GM18507 (cell line): ENCODE measurements around the gene AGPAT4.

ENCODE experiments used
- DNase-seq: peaks from one replicate; pipeline ENCODE4 v3.0.0; 2011; ENCODE audit warnings: low read depth; ENCODE audit not compliant: insufficient read length; ENCODE audit errors: extremely low spot score
- FAIRE-seq: peaks from 2 replicates; lab custom pipeline; 2011; peaks lifted over from hg19 to GRCh38; lab: Jason Lieb, UNC

The AGPAT4 gene

GRCh38 chr6:161151660-161152526 lies 122.0 kb downstream of the AGPAT4 start:
- DNase-seq (no peak), FAIRE-seq (no peak)

DNA sequence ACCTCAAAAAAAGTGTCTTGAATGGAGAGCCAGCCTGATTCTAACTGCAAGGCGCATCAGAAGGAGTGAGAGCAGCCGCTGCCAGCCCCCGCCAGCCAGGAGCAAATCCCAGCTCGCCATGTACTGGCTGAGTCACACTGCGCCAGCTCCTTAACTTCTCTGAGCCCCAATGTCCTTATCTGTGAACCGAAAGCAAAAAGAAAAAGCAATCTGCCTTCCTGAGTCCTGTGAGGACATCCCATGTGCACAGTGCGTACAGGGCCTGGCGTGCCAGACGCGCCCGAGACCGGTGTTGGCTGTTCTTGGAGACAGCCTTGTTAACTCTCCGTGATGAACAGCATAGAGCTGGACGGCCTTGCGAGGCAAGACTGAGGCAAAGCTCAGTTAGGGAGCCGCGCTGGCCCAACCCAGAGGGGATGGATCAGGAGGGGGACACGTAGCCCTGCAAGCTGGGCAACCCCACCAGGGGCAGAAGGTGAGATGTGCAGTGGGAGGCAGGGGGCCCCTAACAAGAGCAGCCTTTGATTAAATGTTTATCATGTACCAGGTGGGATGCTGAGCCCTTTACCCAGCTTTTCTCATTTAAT lies 122.7 kb downstream of the AGPAT4 start:
- DNase-seq (no peak), FAIRE-seq (no peak)

DNA sequence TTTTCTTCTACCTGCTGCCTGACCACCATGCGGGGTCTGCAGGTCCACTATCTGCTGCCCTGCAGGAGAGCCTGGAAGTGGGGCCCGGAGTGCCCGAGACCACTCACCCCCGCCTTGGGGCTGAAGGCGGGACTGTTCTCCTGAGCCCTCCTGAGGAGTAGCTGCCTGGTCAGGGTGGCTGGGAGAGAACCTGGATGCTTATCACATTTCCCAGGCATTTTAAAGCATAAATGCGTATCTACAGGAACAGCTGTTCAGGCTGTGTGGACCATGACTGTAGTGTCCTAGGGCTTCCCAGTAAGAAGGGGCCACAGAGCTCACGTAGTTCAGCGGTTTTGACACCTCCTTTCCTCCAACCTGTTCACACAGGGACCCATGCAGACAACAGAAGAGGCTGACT lies 123.3 kb downstream of the AGPAT4 start:
- no peak for DNase-seq

GRCh38 chr6:161150136-161150535 lies 123.7 kb downstream of the AGPAT4 start:
- no peak for FAIRE-seq

More for the DNA sequence above, 123.3 kb downstream of the AGPAT4 start:
- no peak for FAIRE-seq

GRCh38 chr6:161143663-161144430 lies 130.0 kb downstream of the AGPAT4 start:
- FAIRE-seq = no peak
- DNase-seq = no peak

More at GRCh38 chr6:161150136-161150535, 123.7 kb downstream of the AGPAT4 start:
- no peak for DNase-seq

- FAIRE-seq (no peak), DNase-seq (no peak)
Measured at GRCh38 chr6:161142957-161143296, 130.9 kb downstream of the AGPAT4 start.

- FAIRE-seq = no peak
- no peak for DNase-seq
Measured at GRCh38 chr6:161141173-161141572, 132.7 kb downstream of the AGPAT4 start.

- FAIRE-seq = no peak
- DNase-seq = no peak
Measured at GRCh38 chr6:161140554-161140875, 133.3 kb downstream of the AGPAT4 start.

- FAIRE-seq = no peak
- DNase-seq = no peak
Measured at GRCh38 chr6:161139766-161140553, 133.9 kb downstream of the AGPAT4 start.

DNA sequence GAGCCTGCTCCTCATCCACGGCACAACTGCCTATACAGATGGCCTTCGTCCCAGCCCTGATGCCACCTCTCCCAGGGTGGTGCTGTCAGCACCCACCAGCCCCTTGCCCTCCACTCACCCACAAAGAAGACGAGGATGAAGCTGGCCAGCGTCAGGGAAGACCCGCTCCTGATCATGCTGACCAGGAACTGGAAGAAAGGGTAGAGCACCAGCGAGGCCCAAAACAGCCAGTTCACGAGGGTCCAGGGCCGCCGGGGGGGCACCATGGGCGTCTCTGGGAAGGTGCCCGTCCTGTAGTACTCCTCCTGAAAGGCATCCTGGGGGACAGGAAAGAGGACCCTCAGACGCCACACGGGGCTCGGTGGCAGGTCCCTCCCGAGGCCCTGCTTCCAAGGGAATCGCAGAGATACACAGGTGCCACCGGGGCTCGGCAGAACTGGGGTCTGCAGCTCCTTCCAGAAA lies 134.5 kb downstream of the AGPAT4 start:
- no peak for FAIRE-seq
- DNase-seq = no peak

DNA sequence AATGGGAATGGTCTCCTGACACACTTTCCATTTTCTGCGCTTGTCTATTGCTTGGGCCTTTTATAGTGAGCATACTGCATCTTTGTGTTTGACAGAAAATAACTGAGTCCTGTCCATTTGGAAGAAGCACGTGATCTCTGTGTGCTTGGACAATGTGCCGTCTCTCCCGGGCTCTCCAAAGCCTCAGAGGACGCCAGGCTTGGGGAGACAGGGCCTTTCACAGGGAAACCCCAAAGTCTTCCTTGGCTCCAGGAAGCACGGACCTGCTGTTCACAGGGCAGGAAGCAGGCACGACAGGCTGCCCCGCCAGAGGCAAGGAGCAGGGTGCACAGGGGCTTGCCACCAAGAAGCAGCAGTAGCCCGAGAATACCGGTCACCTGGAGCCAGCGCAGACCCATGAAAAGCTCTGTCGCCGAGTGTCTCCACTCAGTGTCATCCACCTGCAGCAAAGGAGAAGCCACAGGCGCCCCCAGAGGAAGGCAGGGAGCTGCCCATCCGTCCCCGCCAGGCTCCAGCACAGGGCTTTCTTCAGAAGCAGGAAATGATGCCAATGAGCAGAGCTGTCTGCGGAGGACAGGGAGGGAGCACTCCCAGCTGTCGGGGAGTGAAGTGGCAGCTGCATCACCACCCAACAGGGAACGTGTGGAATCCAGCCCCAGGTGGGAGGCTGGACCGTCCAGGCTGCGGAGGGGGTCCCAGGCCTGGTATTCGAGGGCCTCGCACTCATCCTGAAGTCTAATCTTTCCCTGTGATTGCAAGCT lies 135.1 kb downstream of the AGPAT4 start:
- DNase-seq (no peak), FAIRE-seq (no peak)

DNA sequence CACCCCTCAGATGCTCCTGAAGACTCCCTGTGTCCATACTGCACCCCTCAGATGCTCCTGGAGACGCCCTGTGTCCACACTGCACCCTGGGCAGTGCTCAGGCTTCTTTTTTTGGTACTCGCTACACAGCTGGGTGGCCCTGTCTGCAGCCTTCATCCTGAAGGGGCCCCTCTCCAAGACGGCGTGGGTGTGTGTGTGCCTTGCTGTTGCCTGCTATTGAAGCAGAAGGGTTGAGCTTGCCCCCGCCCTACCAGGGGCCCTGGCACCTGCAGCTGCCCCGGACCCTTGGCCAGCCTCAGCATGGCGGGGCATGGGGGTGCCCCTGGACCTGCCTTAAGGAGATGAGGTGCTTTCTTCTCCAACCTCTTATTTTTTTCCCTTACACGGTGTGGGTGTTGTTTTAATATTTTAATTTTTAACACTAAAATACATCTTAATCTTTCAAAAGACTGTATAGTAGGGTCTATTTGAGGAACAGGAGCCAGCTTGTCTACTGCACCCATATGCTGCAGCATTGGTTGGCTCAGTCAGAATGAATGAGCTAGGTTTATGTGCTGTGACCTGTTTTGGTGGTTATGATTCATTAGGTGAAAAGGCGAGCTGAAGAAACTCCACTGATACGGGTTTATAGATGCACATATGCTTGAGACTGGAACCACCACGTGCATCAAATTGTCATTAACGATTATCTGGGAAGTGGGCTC lies 135.9 kb downstream of the AGPAT4 start:
- no peak for DNase-seq
- no peak for FAIRE-seq

DNA sequence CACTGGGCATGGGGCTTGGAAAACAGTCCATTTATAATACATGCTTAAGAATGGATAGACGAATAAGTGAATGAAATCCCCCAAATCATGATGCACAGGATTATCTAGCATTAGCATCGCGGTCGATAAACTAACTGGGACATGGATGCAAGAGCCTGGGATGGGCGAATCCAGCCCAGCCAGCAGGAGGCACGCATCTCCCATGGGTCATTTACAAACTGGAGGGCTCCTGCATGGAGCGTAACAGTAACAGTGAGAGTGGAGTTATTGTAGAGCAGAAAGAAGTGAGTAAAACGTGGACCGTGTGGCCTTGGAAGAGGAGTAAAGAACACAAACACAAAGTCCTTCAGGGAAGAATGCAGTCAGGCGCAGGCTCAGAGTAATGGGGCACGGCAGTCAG lies 136.5 kb downstream of the AGPAT4 start:
- FAIRE-seq (no peak), DNase-seq (no peak)

- FAIRE-seq (no peak), DNase-seq (no peak)
Measured at GRCh38 chr6:161136655-161137054, 137.2 kb downstream of the AGPAT4 start.

DNA sequence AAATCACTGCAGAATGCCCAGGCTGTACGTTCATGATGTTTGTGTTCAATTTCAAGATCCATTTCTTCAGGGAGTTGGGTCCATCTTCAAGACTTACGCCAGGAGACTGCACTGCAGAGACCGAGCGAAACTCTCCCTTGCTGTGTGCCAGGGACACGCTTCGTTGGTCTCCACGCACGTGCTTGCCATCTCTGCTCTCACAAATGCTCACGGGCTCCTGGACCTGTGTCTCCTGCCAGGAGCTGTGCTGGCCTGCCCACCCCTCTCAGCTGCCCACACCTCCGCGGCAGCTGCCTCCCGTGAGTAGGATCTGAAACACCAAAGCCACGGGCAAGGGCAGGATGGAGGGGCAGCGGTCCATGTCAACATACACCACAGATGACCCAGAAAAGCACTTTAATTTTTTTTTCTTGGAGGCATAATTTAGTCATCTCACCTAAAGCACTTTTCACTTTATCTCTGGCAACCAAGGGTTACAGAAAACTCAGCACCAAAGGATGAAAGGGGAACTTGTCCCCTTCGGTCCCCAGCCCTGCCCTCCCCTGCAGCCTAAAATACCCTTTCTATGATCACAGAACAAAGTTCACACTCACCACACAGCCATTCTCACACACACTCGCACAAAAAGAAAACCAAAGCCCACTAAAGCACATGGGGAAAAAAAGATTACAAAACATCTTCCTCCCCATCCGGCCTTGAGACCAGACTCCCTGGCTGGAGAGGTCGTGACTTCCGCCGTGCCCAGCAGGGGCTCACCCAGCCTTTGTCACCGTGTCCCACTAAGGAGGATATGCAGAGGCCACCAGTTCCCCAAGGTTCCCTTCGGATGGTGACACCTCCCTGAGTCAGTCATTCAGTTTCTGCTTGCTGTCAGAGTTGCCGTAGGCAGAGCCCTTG lies 137.9 kb downstream of the AGPAT4 start:
- no peak for DNase-seq
- no peak for FAIRE-seq

DNA sequence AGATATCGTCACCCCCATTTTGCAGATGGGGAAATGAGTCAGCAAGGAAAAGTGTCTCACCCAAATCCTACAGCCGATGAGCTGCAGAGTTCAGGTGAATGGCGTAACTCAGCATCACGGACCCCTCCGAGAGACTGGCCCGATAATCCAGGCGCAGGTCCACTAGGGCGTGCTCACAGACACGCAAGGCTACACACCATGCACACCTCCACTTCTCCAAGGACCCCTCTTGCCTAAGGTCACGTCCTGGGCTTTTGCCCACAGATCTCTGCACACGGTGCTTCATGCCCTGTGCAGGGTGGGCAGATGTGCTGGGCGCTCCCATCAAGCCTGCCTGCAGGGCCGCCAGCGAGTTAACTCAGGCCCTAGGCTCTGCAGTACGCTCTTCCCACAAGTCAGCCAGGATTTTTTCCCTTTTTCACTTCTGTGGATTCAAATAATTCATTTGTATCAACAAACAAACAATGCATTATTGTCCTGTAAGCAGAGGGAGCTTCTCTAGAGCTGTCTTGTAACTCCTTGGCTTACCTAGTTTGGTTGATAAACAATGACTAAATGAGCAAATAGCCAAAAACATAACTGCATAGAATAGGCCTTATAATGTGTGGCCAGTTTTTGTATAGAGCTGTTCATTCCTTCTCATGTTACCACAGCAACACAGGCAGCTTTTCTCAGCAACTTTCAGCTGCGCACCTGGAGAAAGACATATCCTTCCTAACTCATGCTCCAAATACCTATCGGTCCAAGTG lies 139.1 kb downstream of the AGPAT4 start:
- no peak for FAIRE-seq
- no peak for DNase-seq

GRCh38 chr6:161133963-161134362 lies 139.9 kb downstream of the AGPAT4 start:
- DNase-seq = no peak
- FAIRE-seq = no peak
